Ascending aorta (tissue), 2 donors: ENCODE measurements around the gene SPG7. TPM values are rescaled to one million over a fixed set of nuclear protein-coding genes. Genes with fewer than 3 reads are reported as not detected.

Source experiments
- DNase-seq, 2 donors: peaks; one replicate each; pipeline ENCODE4 v3.0.0-alpha.2; 2019; ENCODE audit warnings: low spot score in 2 of 2
- H3K27ac ChIP-seq, 2 donors: fragments of 200-600 bp; sonication (generic); one replicate each; pipeline ENCODE4 v1.5.1; 2016 to 2017; ENCODE audit warnings: mild to moderate bottlenecking in 1 of 2
- H3K27me3 ChIP-seq: fragments of 200-600 bp; sonication (generic); one replicate; pipeline ENCODE4 v1.5.1; 2017
- H3K36me3 ChIP-seq, 2 donors: fragments of 200-600 bp; sonication (generic); one replicate each; pipeline ENCODE4 v1.5.1; 2016
- H3K4me1 ChIP-seq, 2 donors: fragments of 200-600 bp; sonication (generic); one replicate each; pipeline ENCODE4 v1.5.1; 2016 to 2017; ENCODE audit warnings: mild to moderate bottlenecking in 1 of 2
- H3K4me3 ChIP-seq, 2 donors: fragments of 200-600 bp; sonication (generic); one replicate each; pipeline ENCODE4 v1.5.1; 2016 to 2017; ENCODE audit warnings: mild to moderate bottlenecking in 1 of 2
- H3K9me3 ChIP-seq, 2 donors: fragments of 200-600 bp; sonication (generic); one replicate each; pipeline ENCODE4 v1.5.1; 2016
- CTCF ChIP-seq, 3 experiments: fragments of 200-600 bp in 2 of 3; fragments of 450-650 bp in 1 of 3; sonication (generic) in 2 of 3; IDR thresholded peaks; one replicate each; pipeline ENCODE4 v1.5.1; 2016 to 2019; ENCODE audit warnings: antibody characterized with exemption in 3 of 3, mild to moderate bottlenecking in 1 of 3, moderate library complexity in 1 of 3
- intact Hi-C: fragments of 100-400 bp; cut with DNase I; formaldehyde crosslinking; loops from one replicate; pipeline ENCODE4 v1.15.1; 2023
- total RNA-seq: library from RNA; depleted of rRNA; stranded (reverse); fragments of >200 nt; gene quantifications from one replicate; pipeline ENCODE4 v1.1.0, GENCODE V29; 2016

The SPG7 gene
- total RNA-seq, 1 donor from 2014 or later: 108 TPM

DNA sequence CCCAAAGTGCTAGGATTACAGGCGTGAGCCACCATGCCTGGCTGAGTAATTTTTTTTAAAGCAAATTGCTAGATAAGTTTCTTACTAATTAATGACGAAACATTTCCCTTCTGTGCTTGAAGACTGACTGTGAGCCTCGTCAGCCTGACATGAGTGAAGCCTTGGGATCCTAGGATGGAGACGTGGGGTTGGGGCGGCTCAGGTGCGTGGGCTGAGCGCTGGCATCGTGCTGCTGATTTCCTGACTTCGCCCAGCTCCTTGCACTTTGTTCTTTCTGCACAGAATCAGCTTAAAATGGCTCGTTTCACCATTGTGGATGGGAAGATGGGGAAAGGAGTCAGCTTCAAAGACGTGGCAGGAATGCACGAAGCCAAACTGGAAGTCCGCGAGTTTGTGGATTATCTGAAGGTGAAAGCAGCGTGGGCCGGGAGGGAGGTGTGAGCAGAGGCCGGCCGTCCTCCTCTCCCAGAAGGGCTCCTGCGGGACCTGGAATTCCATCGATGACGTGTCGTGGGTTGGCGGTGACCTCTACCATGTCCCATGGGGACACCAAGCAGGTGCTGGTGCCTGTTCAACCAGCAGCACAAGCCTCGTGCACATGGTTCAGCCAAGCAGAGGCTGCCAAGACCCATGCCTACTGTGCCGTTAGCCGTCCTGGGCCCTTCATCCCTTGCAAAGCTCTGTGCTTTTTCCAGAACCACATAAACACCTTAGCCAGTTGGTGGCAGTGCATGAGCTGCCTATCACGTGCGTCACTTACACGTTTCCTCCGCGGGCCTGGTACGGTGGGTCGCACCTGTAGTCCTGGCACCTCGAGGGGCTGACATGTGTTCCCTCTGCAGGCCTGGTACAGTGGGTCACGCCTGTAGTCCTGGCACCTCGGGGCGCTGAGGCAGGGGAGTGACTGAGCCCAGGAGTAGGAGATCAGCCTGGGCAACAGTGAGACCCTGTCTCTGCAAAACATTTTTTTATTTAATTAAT, 22.5 kb downstream of the SPG7 start:
- Histone ChIP-seq H3K4me1 (no peaks in the 10 kb centered on the region), H3K27me3 (no peaks in the 10 kb centered on the region), H3K9me3 (no peaks in the 10 kb centered on the region), H3K36me3 (peaks cover 76 to 95% of the 10 kb centered on the region in 2 donors), H3K4me3 (no peak overlapping the region), H3K27ac (no peak overlapping the region)
- no peak for TF ChIP-seq CTCF (IDR thresholded peaks at IDR 0.05)
- DNase-seq: no peak
- intact Hi-C loops: no loop called here

GRCh38 chr16:89531821-89532526, 23.8 kb downstream of the SPG7 start:
- Histone ChIP-seq H3K27ac (no peak overlapping the region), H3K4me3 (no peak overlapping the region), H3K36me3 (peaks cover 72 to 88% of the 10 kb centered on the region in 2 donors), H3K9me3 (no peaks in the 10 kb centered on the region), H3K27me3 (no peaks in the 10 kb centered on the region), H3K4me1 (no peaks in the 10 kb centered on the region)
- DNase-seq: no peak
- intact Hi-C loops: no loop called here
- TF ChIP-seq CTCF (IDR thresholded peaks at IDR 0.05): no peak

GRCh38 chr16:89534252-89534756, 26.1 kb downstream of the SPG7 start:
- no peak for TF ChIP-seq CTCF (IDR thresholded peaks at IDR 0.05)
- H3K27me3 ChIP-seq: no peaks in the 10 kb centered on the region
- H3K4me1 ChIP-seq: no peaks in the 10 kb centered on the region
- no peak for DNase-seq
- H3K4me3 ChIP-seq: no peak overlapping the region
- peaks cover 75 to 87% of the 10 kb centered on the region in 2 donors for H3K36me3 ChIP-seq
- no peak overlapping the region for H3K27ac ChIP-seq
- no peaks in the 10 kb centered on the region for H3K9me3 ChIP-seq
- intact Hi-C loops: no loop called here

- TF ChIP-seq CTCF (IDR thresholded peaks at IDR 0.05): no peak
- intact Hi-C loops: no loop called here
- Histone ChIP-seq H3K36me3 (peaks cover 67 to 81% of the 10 kb centered on the region in 2 donors), H3K27ac (no peak overlapping the region), H3K9me3 (no peaks in the 10 kb centered on the region), H3K4me1 (no peaks in the 10 kb centered on the region), H3K27me3 (no peaks in the 10 kb centered on the region), H3K4me3 (no peak overlapping the region)
- no peak for DNase-seq
These were observed 28.2 kb downstream of the SPG7 start for GRCh38 chr16:89536371-89536770.

- Histone ChIP-seq H3K4me3 (no peak overlapping the region), H3K4me1 (no peaks in the 10 kb centered on the region), H3K27me3 (no peaks in the 10 kb centered on the region), H3K9me3 (no peaks in the 10 kb centered on the region), H3K27ac (no peak overlapping the region), H3K36me3 (peaks cover 64 to 81% of the 10 kb centered on the region in 2 donors)
- intact Hi-C loops: no loop called here
- no peak for TF ChIP-seq CTCF (IDR thresholded peaks at IDR 0.05)
- DNase-seq: no peak
These were observed 28.8 kb downstream of the SPG7 start for GRCh38 chr16:89536886-89537548.
